HG03045 (cell line): ENCODE data around the gene GOLGA3.
"Not testable (repeated sequence)": the region's sequence is repeated elsewhere in the genome, so short reads cannot be mapped to it uniquely, and the experiment has no call there.

ENCODE experiments used
- ATAC-seq: cut with Tn5 transposase; IDR thresholded peaks from one replicate; pipeline ENCODE4 v1.9.1; 2021; ENCODE audit warnings: mild to moderate bottlenecking, moderate library complexity; ENCODE audit not compliant: unreplicated experiment

Gene GOLGA3

GRCh38 chr12:132844681-132845080 lies 16.0 kb upstream of the GOLGA3 start:
- ATAC-seq: not testable (repeated sequence)

- no peak for ATAC-seq
Observed at GRCh38 chr12:132842449-132843045, 13.9 kb upstream of the GOLGA3 start.

- ATAC-seq: no peak
Observed at GRCh38 chr12:132841151-132841550, 12.5 kb upstream of the GOLGA3 start.

GRCh38 chr12:132840536-132840935 lies 11.9 kb upstream of the GOLGA3 start:
- no peak for ATAC-seq

- no peak for ATAC-seq
Observed at GRCh38 chr12:132839558-132840235, 11.0 kb upstream of the GOLGA3 start.

GRCh38 chr12:132838410-132839080 lies 9.9 kb upstream of the GOLGA3 start:
- ATAC-seq: no peak

- ATAC-seq: no peak
Observed at GRCh38 chr12:132837693-132838409, 9.2 kb upstream of the GOLGA3 start.

GRCh38 chr12:132836795-132837331 lies 8.2 kb upstream of the GOLGA3 start:
- no peak for ATAC-seq

- not testable (repeated sequence) for ATAC-seq
Observed at GRCh38 chr12:132836230-132836629, 7.6 kb upstream of the GOLGA3 start.

GRCh38 chr12:132835076-132836025 lies 6.7 kb upstream of the GOLGA3 start:
- no peak for ATAC-seq

- ATAC-seq: no peak
Observed at GRCh38 chr12:132834181-132834711, 5.6 kb upstream of the GOLGA3 start.

GRCh38 chr12:132833341-132833740 lies 4.7 kb upstream of the GOLGA3 start:
- ATAC-seq: no peak

- no peak for ATAC-seq
Observed at GRCh38 chr12:132831771-132832170, 3.1 kb upstream of the GOLGA3 start.

- peak; percentile 33 for ATAC-seq
Observed at GRCh38 chr12:132827763-132828703, 636 bp downstream of the GOLGA3 start.

GRCh38 chr12:132825861-132826260 lies 2.8 kb downstream of the GOLGA3 start:
- no peak for ATAC-seq

- no peak for ATAC-seq
Observed at GRCh38 chr12:132825089-132825488, 3.6 kb downstream of the GOLGA3 start.

GRCh38 chr12:132824053-132824452 lies 4.6 kb downstream of the GOLGA3 start:
- ATAC-seq: no peak

- ATAC-seq: no peak
Observed at GRCh38 chr12:132818562-132818961, 10.1 kb downstream of the GOLGA3 start.

GRCh38 chr12:132814232-132814631 lies 14.4 kb downstream of the GOLGA3 start:
- ATAC-seq: no peak
